Activated naive CD4-positive, alpha-beta T cell treated with Interleukin-2 at 50 U/mL for 16 hours (primary cell): Measurements from ENCODE around the gene IFT122.

Experiments used
- DNase-seq: peaks from one replicate; pipeline ENCODE4 v3.0.0-alpha.2; 2020

The IFT122 gene

GRCh38 chr3:129440618-129441190 lies 680 bp downstream of the IFT122 start:
- no peak for DNase-seq

GRCh38 chr3:129441215-129441614 lies 1.2 kb downstream of the IFT122 start:
- peak; percentile 8 for DNase-seq

GRCh38 chr3:129441782-129442181 lies 1.8 kb downstream of the IFT122 start:
- DNase-seq = no peak

GRCh38 chr3:129442486-129442885 lies 2.5 kb downstream of the IFT122 start:
- no peak for DNase-seq

- DNase-seq = no peak
These were observed 2.9 kb downstream of the IFT122 start for GRCh38 chr3:129442947-129443346.

- DNase-seq = no peak
These were observed 5.4 kb downstream of the IFT122 start for GRCh38 chr3:129445471-129445870.

GRCh38 chr3:129446926-129447325 lies 6.9 kb downstream of the IFT122 start:
- no peak for DNase-seq

GRCh38 chr3:129448186-129448895 lies 8.3 kb downstream of the IFT122 start:
- DNase-seq = no peak

GRCh38 chr3:129449279-129450115 lies 9.5 kb downstream of the IFT122 start:
- no peak for DNase-seq

- no peak for DNase-seq
These were observed 13.7 kb downstream of the IFT122 start for GRCh38 chr3:129453732-129454131.

GRCh38 chr3:129460155-129460554 lies 20.1 kb downstream of the IFT122 start:
- no peak for DNase-seq

GRCh38 chr3:129460572-129460971 lies 20.5 kb downstream of the IFT122 start:
- DNase-seq = no peak

GRCh38 chr3:129461022-129461421 lies 21.0 kb downstream of the IFT122 start:
- no peak for DNase-seq

- no peak for DNase-seq
These were observed 21.6 kb downstream of the IFT122 start for GRCh38 chr3:129461461-129462146.

- DNase-seq = no peak
These were observed 22.4 kb downstream of the IFT122 start for GRCh38 chr3:129462361-129462968.

GRCh38 chr3:129463094-129463493 lies 23.1 kb downstream of the IFT122 start:
- DNase-seq = no peak

- DNase-seq = no peak
These were observed 23.7 kb downstream of the IFT122 start for GRCh38 chr3:129463716-129464115.

GRCh38 chr3:129467932-129468331 lies 27.9 kb downstream of the IFT122 start:
- DNase-seq = no peak

GRCh38 chr3:129469026-129469425 lies 29.0 kb downstream of the IFT122 start:
- no peak for DNase-seq

GRCh38 chr3:129470861-129471260 lies 30.8 kb downstream of the IFT122 start:
- DNase-seq = no peak

- no peak for DNase-seq
These were observed 33.2 kb downstream of the IFT122 start for GRCh38 chr3:129473067-129473768.

GRCh38 chr3:129473769-129474152 lies 33.7 kb downstream of the IFT122 start:
- DNase-seq = no peak
